ENCODE results near the gene GAPVD1.

DNA sequence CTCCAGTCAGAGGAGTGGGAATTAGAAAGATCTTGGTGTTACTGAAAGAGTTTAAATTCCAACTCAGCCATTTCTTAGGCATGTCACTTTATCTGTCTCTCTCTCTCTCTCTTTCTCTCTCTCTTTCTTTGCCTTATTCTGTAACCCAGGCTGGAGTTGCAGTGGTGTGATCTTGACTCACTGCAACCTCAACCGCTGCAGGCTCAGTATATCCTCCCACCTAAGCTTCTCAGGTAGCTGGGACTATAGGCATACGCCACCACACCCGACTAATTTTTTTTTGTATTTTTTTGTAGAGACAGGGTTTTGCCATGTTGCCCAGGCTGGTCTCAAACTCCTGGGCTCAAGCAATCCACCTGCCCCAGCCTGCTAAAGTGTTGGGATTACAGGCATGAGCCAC, 43.0 kb upstream of the GAPVD1 start:
- TF ChIP-seq, protein P1, sequence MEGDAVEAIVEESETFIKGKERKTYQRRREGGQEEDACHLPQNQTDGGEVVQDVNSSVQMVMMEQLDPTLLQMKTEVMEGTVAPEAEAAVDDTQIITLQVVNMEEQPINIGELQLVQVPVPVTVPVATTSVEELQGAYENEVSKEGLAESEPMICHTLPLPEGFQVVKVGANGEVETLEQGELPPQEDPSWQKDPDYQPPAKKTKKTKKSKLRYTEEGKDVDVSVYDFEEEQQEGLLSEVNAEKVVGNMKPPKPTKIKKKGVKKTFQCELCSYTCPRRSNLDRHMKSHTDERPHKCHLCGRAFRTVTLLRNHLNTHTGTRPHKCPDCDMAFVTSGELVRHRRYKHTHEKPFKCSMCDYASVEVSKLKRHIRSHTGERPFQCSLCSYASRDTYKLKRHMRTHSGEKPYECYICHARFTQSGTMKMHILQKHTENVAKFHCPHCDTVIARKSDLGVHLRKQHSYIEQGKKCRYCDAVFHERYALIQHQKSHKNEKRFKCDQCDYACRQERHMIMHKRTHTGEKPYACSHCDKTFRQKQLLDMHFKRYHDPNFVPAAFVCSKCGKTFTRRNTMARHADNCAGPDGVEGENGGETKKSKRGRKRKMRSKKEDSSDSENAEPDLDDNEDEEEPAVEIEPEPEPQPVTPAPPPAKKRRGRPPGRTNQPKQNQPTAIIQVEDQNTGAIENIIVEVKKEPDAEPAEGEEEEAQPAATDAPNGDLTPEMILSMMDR (IDR thresholded peaks at IDR 0.05) = no peak
- TF ChIP-seq EZH2 (IDR thresholded peaks at IDR 0.05) (no peak), EZH2phosphoT487 (IDR thresholded peaks at IDR 0.05) (no peak)
